ENCODE data around the gene HEY2. TPM values are rescaled to one million over a fixed set of nuclear protein-coding genes. Genes with fewer than 3 reads are reported as not detected.

The HEY2 gene
- total and polyA plus RNA-seq, 2 of the 8 experiments (the other 6 are each of a cell fraction or from before 2014, with no cell fraction given), result 9.1 to 16.2 TPM

- POLR2A ChIA-PET (ENCODE audit: partially characterized antibody), result interaction anchor here (1.1 to 1.9 kb wide), 3 partner anchors 12 to 41 kb away, joined by 3 to 7 read pairs (median 3); no protein-coding TSS in a partner anchor
- no peak for FAIRE-seq
Measured at GRCh38 chr6:125742024-125742423, 7.4 kb upstream of the HEY2 start.

More at GRCh38 chr6:125742024-125742423, 7.4 kb upstream of the HEY2 start:
- Histone ChIP-seq H3K23me2 (ENCODE audit: low read depth, low read length) (peaks cover 3% of the 10 kb centered on the region), H3K18ac (ENCODE audit: extremely low read depth, low read length) (no peak overlapping the region), H3K9ac (replicated peaks in 1 of 4; ENCODE audit: extremely low read depth in 1 of 4, low read depth in 3 of 4, low read length in 3 of 4) (no peak overlapping the region), H2BK12ac (ENCODE audit: low read depth, low read length) (no peak overlapping the region), H4K5ac (ENCODE audit: insufficient read length, low read depth, low read length) (no peak overlapping the region), H4K91ac (replicated peaks; ENCODE audit: insufficient read length, low read length) (no peak overlapping the region), H2AK5ac (ENCODE audit: low read depth, low read length) (no peak overlapping the region), H3K56ac (replicated peaks; ENCODE audit: insufficient read length, low read depth, low read length) (no peak overlapping the region), H3K4me3 (ENCODE audit: extremely low read depth in 1 of 4, insufficient read depth in 2 of 4, low read depth in 3 of 4, low read length in 4 of 4) (no peak overlapping the region), H3K4me1 (replicated peaks in 1 of 4; ENCODE audit: control insufficient read depth in 3 of 4, insufficient read depth in 4 of 4, low read length in 3 of 4) (peaks cover 2 to 10% (median 5%) of the 10 kb centered on the region in 4 experiments; a peak in 5 of 7 replicates), H3K79me1 (ENCODE audit: low read depth, low read length) (no peaks in the 10 kb centered on the region), H4K8ac (ENCODE audit: extremely low read depth, insufficient read depth, low read length) (no peak overlapping the region), H2AFZ (ENCODE audit: low read length) (no peak overlapping the region), H3K27me3 (replicated peaks in 1 of 4; ENCODE audit: control insufficient read depth in 3 of 4, extremely low read depth in 1 of 4, insufficient read depth in 3 of 4, low read length in 3 of 4) (peaks cover 0 to 2% (median 0%) of the 10 kb centered on the region in 4 experiments; a peak in 2 of 7 replicates), H3K14ac (ENCODE audit: insufficient read length) (no peak overlapping the region), H3K4ac (replicated peaks; ENCODE audit: insufficient read length, low read depth, low read length) (no peak overlapping the region), H2BK5ac (ENCODE audit: low read depth, low read length) (no peak overlapping the region), H4K20me1 (replicated peaks in 1 of 2; ENCODE audit: control insufficient read depth in 1 of 2, insufficient read depth in 2 of 2, low read length in 2 of 2) (no peaks in the 10 kb centered on the region), H3K36me3 (ENCODE audit: control insufficient read depth in 2 of 4, insufficient read depth in 4 of 4, low read length in 3 of 4) (no peaks in the 10 kb centered on the region), H2BK120ac (replicated peaks; ENCODE audit: low read depth, low read length) (no peak overlapping the region), H3K9me3 (ENCODE audit: insufficient read depth in 2 of 2, low read depth in 1 of 2, low read length in 1 of 2) (no peaks in the 10 kb centered on the region; a peak in 1 of 4 replicates), H3K79me2 (ENCODE audit: control insufficient read depth in 1 of 2, insufficient read depth in 2 of 2, low read length in 2 of 2) (no peaks in the 10 kb centered on the region), H3K4me2 (ENCODE audit: insufficient read depth in 1 of 2, low read depth in 2 of 2, low read length in 2 of 2) (no peak overlapping the region), H2BK15ac (ENCODE audit: low read length) (no peak overlapping the region), H2BK20ac (ENCODE audit: low read length) (no peak overlapping the region), H3K23ac (ENCODE audit: insufficient read length) (no peak overlapping the region), H3K27ac (ENCODE audit: low read depth, low read length) (no peak overlapping the region)
- TF ChIP-seq RFX5 (IDR thresholded peaks at IDR 0.05; ENCODE audit: borderline replicate concordance, low read depth, low read length), result no peak
- no peak for TF ChIP-seq EGR1 (IDR thresholded peaks at IDR 0.05; ENCODE audit: borderline replicate concordance, low read depth, low read length)
- TF ChIP-seq TAF7 (optimal IDR thresholded peaks at IDR 0.05; ENCODE audit: borderline replicate concordance, low read depth, low read length), result no peak
- CTCF ChIA-PET (ENCODE audit: partially characterized antibody), result interaction anchor here (0.7 to 1.3 kb wide), 5 partner anchors 15 to 426 kb away, joined by 3 to 6 read pairs (median 3); no protein-coding TSS in a partner anchor
- WGBS, 2 experiments (ENCODE audit: extremely low coverage in 1 of 2, insufficient coverage in 1 of 2, insufficient read length in 1 of 2, insufficient replicate concordance in 2 of 2, low coverage in 1 of 2, low lambda C conversion rate in 2 of 2, missing lambda C conversion rate in 1 of 2), result 91% methylated on average over 2 of the region's 2 CpGs; no CpG with 5 or more reads in 1 of the 2 experiments
- no peak for DNase-seq (ENCODE audit: low read depth in 1 of 2, low spot score in 2 of 2)

All from H1 (cell line).